ENCODE results near the gene PCDH8.

Gene PCDH8

GRCh38 chr13:52851137-52851962, 2.9 kb upstream of the PCDH8 start:
- peak; percentile 74 for DNase-seq (ENCODE audit: low spot score)

GRCh38 chr13:52850396-52851136, 2.1 kb upstream of the PCDH8 start:
- peak; percentile 53 for DNase-seq (ENCODE audit: low spot score)

- DNase-seq (ENCODE audit: low spot score): no peak
These were observed 1.6 kb upstream of the PCDH8 start for GRCh38 chr13:52850072-52850395.

- no peak for DNase-seq (ENCODE audit: low spot score)
These were observed 1.0 kb upstream of the PCDH8 start for GRCh38 chr13:52849291-52850071.

- no peak for DNase-seq (ENCODE audit: low spot score)
These were observed 583 bp downstream of the PCDH8 start for GRCh38 chr13:52847682-52848432.

GRCh38 chr13:52847322-52847681, 1.1 kb downstream of the PCDH8 start:
- DNase-seq (ENCODE audit: low spot score): no peak

- peak; percentile 27 for DNase-seq (ENCODE audit: low spot score)
These were observed 1.7 kb downstream of the PCDH8 start for GRCh38 chr13:52846567-52847321.

GRCh38 chr13:52845766-52846566, 2.5 kb downstream of the PCDH8 start:
- peak; percentile 55 for DNase-seq (ENCODE audit: low spot score)

GRCh38 chr13:52845334-52845761, 3.1 kb downstream of the PCDH8 start:
- no peak for DNase-seq (ENCODE audit: low spot score)

GRCh38 chr13:52844836-52845235, 3.6 kb downstream of the PCDH8 start:
- DNase-seq (ENCODE audit: low spot score): no peak

- no peak for DNase-seq (ENCODE audit: low spot score)
These were observed 6.0 kb downstream of the PCDH8 start for GRCh38 chr13:52842441-52842840.

- DNase-seq (ENCODE audit: low spot score): no peak
These were observed 8.4 kb downstream of the PCDH8 start for GRCh38 chr13:52840066-52840465.

- no peak for DNase-seq (ENCODE audit: low spot score)
These were observed 9.9 kb downstream of the PCDH8 start for GRCh38 chr13:52838433-52839107.

- peak; percentile 31 for DNase-seq (ENCODE audit: low spot score)
These were observed 10.6 kb downstream of the PCDH8 start for GRCh38 chr13:52837850-52838249.

- no peak for DNase-seq (ENCODE audit: low spot score)
These were observed 13.2 kb downstream of the PCDH8 start for GRCh38 chr13:52835071-52835839.

GRCh38 chr13:52833296-52833875, 15.1 kb downstream of the PCDH8 start:
- no peak for DNase-seq (ENCODE audit: low spot score)

- DNase-seq (ENCODE audit: low spot score): no peak
These were observed 16.1 kb downstream of the PCDH8 start for GRCh38 chr13:52832313-52832712.

GRCh38 chr13:52830946-52831345, 17.5 kb downstream of the PCDH8 start:
- DNase-seq (ENCODE audit: low spot score): no peak

- no peak for DNase-seq (ENCODE audit: low spot score)
These were observed 20.6 kb downstream of the PCDH8 start for GRCh38 chr13:52827839-52828238.
